ENCODE measurements around the gene ZFP92.

The ZFP92 gene

DNA sequence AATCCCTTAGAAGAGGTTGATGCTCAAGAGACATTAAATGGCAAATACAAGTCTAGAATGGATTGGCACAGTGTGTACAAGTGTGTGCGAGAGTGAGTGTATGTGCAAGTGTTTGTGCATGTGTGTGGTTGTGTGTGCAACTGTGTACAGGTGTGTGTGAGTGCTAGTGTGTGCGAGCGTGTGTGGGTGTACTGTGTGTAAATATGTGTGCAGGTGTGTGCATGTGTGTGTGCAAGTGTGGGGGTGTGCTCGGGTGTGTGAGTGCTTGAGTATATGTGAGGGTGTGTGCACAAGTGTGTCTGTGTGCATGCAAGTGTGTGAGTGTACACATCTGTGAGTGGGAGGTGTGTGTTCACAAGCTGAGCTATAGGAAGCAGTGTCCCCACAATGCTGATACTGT is 28.7 kb downstream of the ZFP92 start:
- DNase-seq (ENCODE audit: low read depth in 3 of 3): no peak

DNA sequence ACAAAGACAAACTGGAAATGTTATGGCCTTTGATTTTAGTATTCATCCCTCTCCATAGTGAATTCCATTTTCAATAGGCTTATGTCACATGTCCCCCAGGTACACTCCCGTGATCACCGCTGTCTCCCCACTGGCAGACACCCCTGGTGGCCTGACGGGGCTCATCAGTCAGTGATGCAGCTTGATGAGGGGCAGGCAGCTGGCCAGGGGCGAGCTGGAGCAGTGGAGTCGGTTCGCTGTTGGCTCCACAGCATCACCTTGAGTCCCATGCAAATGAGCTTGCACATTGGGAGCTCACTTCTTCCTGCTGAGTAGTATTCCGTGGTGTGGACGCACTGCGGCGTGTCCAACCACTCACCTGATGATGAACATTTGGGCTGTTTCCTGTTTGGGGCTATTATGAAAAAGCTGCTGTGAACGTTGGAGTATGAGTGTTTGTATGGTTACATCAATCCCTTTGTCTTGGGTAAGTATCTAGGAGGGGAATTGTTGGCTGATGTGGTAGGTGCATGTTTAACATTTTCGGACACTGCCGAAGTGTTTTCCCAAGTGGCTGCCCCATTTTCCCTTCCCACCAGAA is 29.4 kb downstream of the ZFP92 start:
- DNase-seq (ENCODE audit: low read depth in 3 of 3): no peak

DNA sequence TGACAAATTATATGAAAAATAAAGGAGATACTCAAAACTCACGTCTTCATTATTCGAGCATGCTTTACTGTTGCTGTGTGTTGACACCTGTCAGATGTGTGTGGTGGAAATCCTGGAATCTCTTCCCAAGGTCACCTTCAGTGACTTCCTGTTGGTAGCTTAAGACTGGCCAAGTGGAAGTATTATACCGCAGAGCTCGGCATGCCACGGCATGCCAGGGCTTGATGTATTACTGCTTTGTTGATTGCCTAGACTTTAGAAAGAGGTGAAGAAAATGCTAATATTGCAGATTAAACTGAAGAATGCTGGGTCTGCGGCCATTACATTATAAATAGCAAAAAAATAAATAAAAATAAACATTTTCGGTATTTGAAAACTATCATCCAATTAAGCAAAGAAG is 30.0 kb downstream of the ZFP92 start:
- DNase-seq (ENCODE audit: low read depth in 3 of 3): no peak

DNA sequence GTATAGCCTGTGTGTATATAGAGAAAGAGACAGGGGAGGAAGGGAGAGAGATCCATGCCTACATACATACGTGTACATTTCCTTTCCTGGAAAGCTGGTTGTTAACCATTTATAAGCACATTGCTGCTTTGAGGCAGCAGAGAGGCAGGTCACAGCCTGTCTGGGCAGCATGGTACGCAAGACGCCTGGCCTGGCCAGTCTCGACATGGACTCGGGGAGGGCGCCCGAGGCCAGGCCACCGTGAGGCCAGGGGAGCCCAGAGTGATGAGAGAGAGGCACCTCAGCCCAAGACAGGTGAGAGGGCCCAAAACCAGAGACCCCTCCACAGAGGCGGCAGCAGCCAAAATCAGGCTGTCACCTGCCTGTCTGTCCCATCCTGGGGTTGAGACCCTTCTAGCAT is 30.7 kb downstream of the ZFP92 start:
- no peak for DNase-seq (ENCODE audit: low read depth in 3 of 3)

DNA sequence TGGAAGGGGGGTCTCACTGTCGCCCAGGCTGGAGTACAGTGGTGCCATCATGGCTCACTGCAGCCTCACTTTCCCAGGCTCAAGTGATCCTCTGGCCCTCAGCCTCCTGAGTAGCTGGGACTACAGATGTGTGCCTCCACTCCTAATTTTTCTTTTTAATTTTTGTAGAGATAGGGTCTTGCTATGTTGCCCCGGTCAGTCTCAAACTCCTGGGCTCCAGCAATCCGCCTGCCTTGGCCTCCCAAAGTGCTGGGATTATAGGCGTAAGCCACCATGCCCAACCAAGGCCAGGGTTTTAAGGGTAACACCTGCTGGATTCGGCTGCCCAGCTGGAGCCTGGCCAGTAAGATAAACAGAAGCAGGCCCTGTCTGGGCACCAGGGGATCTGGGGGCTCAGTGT is 31.2 kb downstream of the ZFP92 start:
- DNase-seq (ENCODE audit: low read depth in 3 of 3): no peak

DNA sequence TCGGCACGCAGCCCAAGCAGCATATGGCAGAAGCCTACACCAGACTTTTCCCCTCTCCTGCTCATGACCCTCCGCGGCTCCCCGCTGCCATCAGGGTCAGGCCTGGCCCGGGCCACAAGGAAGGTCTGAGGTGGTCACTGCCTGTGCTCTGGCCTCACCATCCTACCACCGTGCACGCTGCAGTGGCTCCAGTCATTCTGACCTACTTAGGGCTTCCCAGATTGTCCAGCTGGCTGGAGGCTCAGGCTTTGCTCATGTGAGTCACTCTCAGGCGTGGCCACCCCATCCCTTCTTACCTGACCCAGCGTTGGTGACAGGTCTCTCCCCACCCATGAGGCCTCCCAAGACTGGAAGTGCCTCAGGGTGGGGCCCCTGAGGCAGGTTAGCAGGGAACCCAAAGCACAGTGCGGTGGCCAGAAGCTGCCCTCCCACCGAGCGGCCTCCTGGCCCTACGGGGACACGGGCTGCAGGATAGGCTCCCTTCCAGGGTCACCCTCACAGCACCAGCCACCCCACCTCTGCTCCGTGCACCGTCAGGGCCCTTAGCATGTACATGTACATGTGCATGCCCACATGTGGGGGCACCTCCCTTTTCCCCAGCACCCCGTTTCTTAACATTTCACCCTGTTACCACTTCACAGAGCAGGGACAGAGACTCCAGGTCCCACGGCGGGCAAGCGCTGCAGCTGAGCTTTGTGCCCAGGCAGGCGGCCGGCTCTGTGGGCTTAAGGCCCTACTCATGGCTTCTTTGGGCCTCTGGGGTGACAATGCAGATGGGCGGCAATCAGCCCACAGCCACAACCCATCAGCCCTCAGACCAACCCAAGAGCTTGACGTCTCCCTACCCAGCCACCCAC is 32.4 kb downstream of the ZFP92 start:
- DNase-seq (ENCODE audit: low read depth in 3 of 3): no peak

DNA sequence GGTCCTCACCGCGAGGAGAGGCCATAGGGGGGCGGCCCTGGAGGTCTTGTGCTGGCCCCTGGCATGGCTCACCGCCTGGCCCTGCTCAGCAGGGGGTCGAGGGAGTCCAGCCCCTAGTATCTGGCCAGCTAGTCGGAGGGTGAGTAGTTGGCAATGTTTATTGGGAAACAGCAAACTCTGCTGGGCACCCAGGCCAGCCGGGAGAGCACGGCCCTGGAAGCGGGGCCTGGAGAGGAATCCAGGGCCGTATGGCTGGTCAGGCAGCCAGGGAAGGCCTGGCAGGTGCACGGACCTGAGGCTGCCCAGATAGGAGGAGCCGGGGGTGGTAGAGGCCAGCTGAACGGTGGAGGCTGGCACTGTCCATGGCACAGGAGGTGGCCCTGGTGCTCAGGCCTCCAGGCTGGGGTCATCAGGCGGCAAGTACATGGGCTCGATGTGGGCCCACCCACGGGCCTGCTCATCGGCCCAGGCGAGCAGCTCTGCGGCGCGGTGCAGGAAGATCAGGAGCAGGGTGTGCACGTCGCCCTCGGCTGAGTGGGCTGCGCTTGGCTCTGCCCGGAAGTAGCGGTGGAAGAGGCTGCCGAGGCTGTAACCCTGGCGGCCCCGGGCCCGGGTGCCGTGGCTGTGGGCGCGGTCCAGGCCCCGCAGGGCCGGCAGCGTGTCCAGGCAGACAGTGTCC is 33.2 kb downstream of the ZFP92 start:
- no peak for DNase-seq (ENCODE audit: low read depth in 3 of 3)

DNA sequence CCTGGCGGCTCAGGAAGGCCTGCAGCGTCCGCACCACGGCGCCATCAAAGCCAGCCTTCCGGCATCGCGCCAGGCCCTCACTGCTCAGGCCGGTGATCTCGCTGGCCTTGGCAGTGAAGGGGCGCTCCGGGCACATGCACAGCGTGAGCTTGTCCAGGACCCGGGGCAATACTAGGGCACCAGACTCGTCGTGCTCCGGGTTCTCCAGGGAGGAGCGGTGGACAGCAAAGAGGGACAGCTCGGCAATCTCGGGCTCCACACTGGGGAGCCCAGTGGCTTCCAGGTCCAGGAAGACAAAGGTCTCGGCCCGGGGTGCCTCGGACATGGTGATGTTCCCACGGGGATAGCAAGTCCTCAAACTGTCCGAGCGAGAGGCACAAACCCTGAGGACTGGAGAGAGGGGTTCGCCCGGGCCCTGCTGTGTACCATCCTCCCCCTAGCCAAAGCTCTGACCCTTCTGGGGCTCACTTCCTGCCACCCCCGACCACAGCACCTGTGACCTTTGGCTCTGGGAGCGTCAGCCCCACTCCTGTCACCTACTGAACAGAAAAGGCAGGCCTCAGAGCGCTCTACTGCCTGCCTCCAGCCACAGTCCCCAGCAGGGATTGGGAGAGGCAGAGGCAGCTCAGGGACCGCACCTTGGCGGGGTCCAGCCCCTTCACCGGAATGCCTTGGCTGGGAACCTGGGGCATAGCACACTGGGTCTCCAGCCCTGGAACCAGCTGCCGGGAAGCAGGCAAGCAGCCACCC is 34.0 kb downstream of the ZFP92 start:
- DNase-seq (ENCODE audit: low read depth in 3 of 3): no peak

DNA sequence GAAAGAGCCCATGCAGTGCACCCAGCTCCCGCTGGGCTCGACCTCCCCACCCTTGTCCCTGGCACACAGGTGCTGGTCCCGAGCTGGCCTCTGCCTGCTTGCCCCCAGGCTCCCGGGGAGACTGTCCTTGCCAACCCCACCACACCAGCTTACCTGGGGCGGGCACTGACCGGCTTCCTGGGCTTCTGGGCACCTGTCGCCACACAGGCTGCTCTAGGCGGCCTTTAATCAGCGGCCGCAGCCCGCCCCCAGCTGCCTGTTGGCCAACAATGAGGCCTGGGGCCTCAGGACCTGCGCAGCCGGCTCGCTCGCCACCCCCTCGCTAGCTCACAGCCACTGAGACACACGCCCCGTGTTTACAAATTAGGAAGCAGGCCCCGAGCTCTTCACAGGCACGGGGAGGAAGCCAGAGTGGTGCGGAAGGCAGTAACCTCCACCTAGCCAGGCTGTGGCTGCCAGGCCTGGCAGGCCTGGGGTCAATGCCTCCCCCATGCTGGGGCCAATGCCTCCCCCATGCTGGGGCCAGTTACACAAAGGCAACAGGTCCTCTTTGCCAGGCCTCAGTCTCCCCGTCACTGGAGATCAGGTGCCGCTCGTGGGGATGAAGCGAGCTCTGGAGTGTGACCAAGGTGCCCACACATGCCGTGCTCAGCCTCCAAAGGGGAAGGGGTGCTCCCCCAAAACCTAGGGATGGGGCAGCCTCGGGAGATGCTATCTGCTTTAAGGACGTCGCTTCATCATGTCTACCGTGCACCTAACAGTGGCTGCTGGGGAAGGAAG is 34.8 kb downstream of the ZFP92 start, which contains the start of gene TREX2:
Gene TREX2 (minus strand): TSS at position 201 of the 780 bp plus-strand sequence. CDS start 626 bp downstream, outside the sequence.
- DNase-seq (ENCODE audit: low read depth in 3 of 3): no peak

DNA sequence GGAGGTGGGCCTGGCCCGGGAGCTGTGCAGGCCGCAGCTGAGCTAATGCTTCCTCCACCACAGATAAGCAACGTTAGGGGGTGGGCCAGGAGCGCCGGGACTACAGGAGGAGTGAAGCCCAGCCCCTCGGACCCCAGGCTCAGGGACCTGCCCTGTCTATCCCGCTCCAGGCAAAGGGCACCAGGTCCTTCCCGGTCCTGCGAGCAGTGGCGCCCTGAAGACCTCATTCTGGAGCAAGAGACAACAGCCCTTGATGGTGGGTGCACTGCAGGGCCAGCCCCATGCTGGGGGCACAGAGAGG is 35.3 kb downstream of the ZFP92 start:
- DNase-seq (ENCODE audit: low read depth in 3 of 3): no peak

DNA sequence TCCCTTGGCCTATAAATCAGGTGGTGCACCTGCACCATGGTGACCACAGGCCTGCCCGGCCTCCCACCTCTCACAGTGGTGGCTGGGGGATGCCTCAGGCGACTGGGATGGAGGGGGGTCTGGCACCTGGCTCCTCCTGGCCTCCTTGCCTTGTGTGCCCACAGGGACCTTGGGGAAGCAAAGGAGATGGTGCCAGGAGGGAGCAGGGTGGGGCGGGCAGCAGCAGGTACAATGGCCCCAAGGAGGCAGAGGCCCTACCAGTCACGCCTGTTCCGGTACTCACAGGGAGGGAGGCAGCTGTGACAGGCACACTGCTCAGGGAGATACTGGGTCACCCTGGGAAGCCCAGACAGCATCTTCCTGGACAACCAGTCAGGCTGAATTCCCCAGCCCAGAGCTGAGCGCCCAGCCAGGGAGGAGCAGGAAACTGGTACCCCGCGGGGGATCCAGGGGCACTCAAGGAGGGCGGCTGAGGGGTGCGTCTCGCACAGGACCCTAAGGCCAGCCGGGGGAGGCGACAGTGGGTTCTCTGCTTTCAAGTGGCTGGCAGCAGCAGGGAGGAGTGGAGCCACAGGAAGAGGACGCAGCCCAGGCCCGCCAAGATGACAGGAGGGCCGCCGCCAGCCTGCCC is 35.8 kb downstream of the ZFP92 start:
- no peak for DNase-seq (ENCODE audit: low read depth in 3 of 3)

DNA sequence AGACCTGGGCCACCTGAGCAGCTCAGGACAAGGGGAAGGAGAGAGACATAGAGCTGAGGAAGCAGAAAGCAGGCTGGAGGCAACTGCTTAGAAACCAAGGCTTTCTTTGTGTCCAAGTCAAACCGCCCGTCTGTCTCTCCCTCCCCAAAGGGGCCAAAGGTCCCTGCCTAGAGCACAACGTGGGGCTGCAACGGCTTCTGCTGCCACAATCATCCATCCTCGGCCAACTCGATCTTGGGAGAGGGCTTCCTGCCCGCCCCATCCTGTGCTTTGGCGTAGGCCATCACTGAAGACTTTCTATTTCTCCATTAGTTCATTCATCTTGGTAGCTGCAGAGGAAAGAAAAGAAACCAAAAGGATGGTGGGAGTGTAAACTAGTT is 36.3 kb downstream of the ZFP92 start:
- DNase-seq (ENCODE audit: low read depth in 3 of 3): no peak

DNA sequence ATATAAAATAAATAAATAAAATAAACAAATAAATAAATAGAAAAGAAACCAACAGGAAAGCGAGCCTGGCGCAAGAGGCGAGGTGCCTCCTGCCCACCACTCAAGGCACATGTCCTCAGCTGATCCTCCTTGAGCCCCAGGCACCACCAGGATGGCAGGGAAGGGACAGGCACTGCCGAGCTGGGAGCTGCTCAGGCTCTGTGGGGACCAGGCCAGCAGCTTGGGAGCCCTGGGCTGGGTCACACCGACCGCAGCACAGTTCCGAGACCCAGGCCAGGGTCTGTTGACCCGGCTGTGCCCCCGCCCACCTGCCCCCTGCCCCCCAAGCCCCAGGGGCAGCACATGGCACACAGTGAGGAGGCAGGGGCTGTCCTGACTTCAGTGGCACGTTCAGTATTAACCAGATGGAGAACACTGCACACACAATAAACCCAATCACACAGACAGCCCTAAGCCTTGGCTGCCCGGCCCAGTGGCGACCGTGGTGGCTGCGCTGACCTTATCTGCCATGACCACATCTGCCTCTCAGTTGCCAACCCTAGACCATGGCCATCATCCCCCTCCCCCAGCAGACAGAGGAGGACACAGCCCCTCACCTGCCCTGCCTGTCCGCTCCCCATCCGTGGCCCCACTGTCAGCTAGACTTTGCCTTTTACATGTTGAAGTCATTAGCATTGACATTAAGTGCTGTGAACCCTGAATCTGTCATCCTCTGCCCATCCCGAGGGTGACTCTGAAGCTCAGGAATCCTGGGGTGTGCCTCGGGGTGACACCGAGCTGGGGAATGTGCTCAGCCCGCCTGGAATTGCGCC is 37.5 kb downstream of the ZFP92 start:
- DNase-seq (ENCODE audit: low read depth in 3 of 3): no peak

DNA sequence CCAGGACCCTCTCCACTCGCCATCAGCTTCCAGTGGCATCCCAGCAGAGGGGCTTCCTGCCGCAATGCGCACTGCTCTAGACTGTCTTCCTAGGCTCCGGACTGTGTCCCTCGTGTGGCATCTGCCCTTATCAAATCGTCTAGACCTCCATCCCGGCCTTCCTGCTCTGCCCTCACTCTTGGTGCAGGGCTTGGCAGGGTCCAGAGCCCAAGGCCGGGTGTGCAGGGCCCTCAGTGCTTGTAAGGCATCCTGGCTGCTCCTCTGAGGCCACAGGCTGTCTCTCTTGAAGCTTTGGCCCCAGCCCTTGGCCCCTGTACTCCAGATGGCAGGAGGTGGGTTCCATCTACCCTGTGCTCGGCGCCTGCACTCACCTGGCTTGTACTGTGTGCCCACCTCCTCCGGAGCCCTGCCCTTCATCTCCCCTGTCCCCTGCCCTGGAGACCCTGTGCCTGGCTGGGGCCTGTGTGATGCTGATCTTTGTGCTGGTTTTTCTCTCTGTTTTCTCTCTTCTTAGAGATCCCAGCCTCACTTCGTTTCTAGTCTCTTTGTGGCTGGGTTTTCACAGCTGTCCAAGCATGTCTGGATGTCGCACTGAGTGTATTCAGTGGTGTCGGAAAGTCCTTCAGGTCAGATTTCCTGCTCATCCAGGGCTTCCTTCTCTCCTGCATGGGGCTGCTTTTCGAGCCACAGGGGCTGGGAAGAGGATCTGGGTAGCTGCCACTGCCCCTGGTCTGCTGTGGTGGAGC is 38.3 kb downstream of the ZFP92 start:
- no peak for DNase-seq (ENCODE audit: low read depth in 3 of 3)

DNA sequence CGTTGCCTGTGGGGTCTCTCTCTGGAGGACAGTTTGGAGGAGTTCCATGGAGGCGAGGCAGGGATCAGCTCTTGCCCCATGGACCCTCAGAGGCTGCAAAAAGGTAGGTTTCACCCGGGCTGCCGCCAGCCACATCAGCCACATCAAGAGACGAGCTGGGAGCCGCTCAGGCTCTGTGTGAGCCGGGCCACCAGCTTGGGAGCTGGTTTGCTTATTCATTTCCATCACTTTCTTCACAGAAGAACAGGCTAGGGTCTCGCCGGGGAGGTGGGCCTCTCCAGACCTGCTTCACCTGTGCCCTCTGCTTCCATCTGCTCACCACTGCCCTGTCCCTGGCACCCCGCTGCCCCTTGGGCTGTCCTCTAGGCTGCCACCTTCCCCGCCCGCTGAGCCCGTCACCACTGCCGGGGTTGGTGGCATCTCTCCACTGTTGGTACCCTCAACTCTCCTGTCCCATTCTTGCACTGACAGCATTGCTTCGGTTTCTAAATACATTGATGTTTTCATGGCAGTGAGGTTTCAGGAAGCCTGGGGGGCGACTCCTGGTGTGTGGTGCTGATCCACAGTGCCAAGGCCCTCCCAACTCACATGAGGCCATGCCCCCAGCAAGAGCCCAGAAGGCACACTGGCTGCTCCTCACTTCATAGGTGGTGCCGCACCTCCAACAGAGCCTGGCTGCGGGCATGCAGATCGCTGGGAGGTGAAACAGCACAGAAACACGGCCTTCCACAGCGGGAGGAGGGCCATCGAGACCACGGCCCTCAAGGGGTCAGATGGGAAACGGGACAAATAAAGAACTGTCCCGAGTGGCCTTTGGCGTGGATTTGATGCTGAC is 39.1 kb downstream of the ZFP92 start:
- DNase-seq (ENCODE audit: low read depth in 3 of 3): no peak

DNA sequence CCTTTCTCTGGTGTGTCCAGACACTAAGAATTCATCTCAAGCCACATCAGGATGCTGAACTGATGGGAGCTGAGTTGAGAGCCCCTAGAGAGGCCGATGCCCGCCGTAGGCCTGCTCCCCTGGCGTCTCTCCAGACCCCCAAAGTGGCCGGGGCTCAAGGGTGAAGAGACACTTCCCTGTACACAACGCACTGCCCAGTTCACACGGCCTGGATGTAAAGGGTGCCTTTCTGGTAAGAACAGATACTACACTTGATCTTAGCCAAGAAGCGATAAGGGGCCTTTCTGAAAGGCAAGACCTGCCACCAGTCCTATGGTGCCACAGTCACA is 39.6 kb downstream of the ZFP92 start:
- DNase-seq (ENCODE audit: low read depth in 3 of 3): no peak

DNA sequence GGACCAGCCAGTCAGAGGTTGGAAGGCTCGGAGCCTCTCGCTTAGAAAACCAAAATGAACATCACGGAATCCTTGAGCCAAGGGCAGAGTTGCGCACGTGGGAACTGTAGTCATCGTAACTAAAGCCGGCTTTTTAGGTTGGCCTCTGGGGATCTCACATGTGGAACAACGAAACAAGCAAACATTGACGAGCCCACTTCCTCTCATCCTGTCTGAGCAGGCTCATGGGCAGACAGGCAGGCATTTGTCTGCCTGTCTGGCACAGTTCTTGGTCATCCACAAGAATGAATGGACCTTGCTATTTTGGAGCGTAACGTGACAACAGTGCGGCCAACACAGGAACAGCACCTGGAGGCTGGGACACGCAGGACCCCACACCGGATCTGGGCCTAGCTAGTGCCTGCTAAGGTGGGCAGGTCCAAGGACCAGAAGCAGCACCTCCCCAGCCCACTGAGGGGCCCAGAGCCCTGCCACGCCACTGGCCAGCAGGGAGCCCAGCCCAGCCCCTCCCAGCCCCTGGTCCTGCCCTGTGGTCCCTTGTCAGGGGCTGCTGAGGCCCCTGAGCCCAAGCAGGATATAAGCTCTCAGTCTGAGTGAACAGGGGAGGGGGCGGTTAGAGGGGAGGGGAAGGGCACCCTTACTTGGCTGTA is 43.8 kb downstream of the ZFP92 start:
- DNase-seq (ENCODE audit: low read depth in 3 of 3): no peak

DNA sequence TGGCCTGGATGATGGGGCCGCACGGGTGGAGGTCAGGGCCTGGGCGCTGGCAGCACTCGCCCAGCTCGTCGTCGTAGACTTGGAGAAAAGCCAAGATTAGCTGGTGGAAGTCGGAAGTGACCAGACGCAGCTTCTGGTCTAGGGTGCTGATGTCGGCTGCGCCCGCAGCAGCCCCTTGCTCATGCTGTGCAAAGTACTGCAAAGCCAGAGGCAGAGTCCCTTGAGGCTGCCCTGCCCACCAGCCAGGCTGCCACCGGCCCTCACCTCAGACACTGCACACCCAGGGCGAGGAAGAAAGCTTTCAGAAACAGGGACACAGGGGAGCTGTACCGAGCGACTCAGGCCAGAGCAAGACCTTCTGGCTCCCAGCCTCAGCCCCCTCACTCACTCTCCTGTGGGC is 44.3 kb downstream of the ZFP92 start:
- no peak for DNase-seq (ENCODE audit: low read depth in 3 of 3)

Measured in stimulated activated CD4-positive, alpha-beta T cell treated with anti-CD3 and anti-CD28 coated beads, TNF-alpha, amount 100 ng/mL, for 48 hours (primary cell).